Stimulated activated naive CD8-positive, alpha-beta T cell treated with anti-CD3 and anti-CD28 coated beads, Interleukin-15, amount 100 ng/mL, for 72 hours (primary cell): ENCODE data around the gene ARAP1.

Experiments
- ATAC-seq: fragments of 150-1000 bp; cut with Tn5 transposase; 2 replicates; pipeline ENCODE4 v1.10.0; 2021; ENCODE audit warnings: mild to moderate bottlenecking, moderate library complexity
- DNase-seq, 2 donors: peaks; one replicate each; pipeline ENCODE4 v3.0.0; 2021 to 2022
- H3K27ac Mint-ChIP-seq, 2 donors: one replicate each; pipeline ENCODE4 v1.8.0; 2022; ENCODE audit warnings: mild to moderate bottlenecking in 2 of 2, mixed read lengths in 2 of 2, moderate library complexity in 2 of 2
- H3K27me3 Mint-ChIP-seq: one replicate; pipeline ENCODE4 v1.8.0; 2022; ENCODE audit warnings: mixed read lengths
- H3K4me1 Mint-ChIP-seq: one replicate; pipeline ENCODE4 v1.8.0; 2022; ENCODE audit warnings: mild to moderate bottlenecking, mixed read lengths
- H3K4me3 Mint-ChIP-seq, 2 donors: one replicate each; pipeline ENCODE4 v1.8.0; 2022; ENCODE audit warnings: mild to moderate bottlenecking in 2 of 2, mixed read lengths in 2 of 2, moderate library complexity in 1 of 2
- H3K9me3 Mint-ChIP-seq, 2 donors: one replicate each; pipeline ENCODE4 v1.8.0; 2022; ENCODE audit warnings: mixed read lengths in 2 of 2

Gene ARAP1

DNA sequence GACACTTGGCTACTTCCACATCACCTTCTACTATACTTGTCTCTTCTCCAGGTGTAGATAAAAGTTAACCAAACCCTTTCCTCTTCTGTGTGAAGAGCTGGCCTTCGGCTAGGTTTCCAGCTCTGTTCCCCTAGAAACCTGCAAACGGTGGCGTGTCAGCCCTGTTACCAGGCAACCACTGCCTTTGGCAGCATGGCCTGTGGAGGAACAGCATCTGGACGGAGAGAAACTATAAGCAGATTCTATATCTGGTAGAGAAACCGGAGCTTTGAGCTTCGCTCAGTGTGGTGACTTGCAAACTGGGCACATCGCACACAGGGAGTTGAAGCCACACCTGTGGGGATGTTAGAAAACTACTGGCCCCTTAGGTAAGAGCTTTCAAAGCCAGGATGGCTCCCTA is 35.9 kb downstream of the ARAP1 start:
- ATAC-seq, result no peak
- H3K27me3 Mint-ChIP-seq, result no peaks in the 10 kb centered on the region
- H3K4me3 Mint-ChIP-seq, result no peak overlapping the region

DNA sequence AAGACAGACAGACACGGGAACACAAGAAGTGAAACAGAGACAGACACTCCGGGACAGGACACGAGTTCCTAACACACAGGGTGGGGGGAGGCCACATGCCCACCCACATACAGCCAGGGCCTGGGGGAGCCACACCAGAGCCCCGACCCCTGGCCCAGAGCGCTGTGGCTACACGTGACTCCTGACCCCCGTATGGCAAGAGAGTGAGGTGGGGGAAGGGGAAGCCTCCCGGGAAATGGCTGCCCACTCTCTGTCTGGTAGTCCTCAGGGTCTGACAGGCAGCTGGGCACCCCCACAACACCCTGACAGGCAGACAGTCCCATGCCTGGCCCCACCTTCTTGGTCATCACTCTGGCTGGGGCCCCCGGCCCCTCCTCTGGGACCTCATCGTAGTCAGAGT is 39.4 kb downstream of the ARAP1 start:
- peak; percentile 26 for ATAC-seq
- Mint-ChIP-seq H3K9me3 (no peaks in the 10 kb centered on the region), H3K4me1 (peaks cover 39% of the 10 kb centered on the region), H3K4me3 (no peak overlapping the region), H3K27me3 (no peaks in the 10 kb centered on the region), H3K27ac (peak overlapping the region in 1 of 2 donors; percentile 52)
- DNase-seq, result no peak

More for the DNA sequence above, 35.9 kb downstream of the ARAP1 start:
- Mint-ChIP-seq H3K4me1 (peaks cover 72% of the 10 kb centered on the region), H3K9me3 (no peaks in the 10 kb centered on the region), H3K27ac (no peak overlapping the region)
- DNase-seq, result no peak

DNA sequence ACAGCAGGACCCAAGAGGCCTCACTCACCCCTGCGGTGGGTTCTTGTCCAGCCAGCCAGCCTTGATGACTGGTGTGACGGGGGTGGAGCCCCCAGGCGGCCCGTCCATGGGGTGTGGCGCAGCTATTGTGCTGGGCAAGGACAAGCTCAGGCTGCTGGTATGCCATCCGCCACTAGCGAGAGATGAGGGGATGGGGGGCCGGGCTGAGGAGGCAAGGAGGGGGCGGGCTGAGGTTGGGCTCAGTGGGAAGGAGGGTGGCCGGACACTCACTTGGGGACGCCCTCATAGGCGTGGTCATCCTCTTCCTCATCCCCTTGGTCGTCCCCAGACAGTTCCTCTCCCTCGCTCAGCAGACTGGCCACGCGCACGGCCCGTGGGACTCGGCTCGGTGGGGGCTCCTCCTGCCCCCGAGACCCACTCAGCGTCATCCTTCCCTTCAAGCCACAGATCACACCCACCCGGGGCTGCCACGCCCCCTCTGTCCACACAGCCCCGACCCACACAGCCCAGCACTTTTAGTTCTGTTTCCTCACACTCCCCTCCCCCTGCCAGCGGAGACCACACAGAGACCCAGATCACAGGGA is 39.9 kb downstream of the ARAP1 start:
- Mint-ChIP-seq H3K4me1 (peaks cover 34% of the 10 kb centered on the region), H3K27me3 (no peaks in the 10 kb centered on the region), H3K9me3 (no peaks in the 10 kb centered on the region), H3K27ac (no peak overlapping the region), H3K4me3 (no peak overlapping the region)
- DNase-seq, result no peak
- ATAC-seq, result no peak

DNA sequence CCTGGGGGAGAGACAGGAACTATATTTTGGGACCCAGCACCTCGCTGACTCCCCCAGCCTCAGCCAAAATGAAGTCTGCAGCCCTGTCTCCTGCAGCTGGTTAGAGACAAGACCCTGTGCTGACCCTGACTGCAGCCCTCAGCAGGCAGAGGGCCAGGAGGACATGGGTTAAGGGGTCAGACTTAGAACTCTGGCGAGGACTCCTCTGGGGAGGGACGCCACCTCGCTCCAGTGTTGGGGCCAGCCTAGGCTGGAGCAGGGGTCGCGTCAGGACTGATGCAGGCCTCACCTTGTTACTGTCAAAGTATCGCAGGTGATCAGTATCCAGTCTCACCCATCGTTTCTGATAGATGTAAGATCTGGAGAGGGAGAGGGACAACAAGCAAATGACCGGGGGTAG is 41.1 kb downstream of the ARAP1 start:
- Mint-ChIP-seq H3K9me3 (no peaks in the 10 kb centered on the region), H3K4me3 (no peak overlapping the region), H3K27me3 (no peaks in the 10 kb centered on the region), H3K27ac (no peak overlapping the region), H3K4me1 (peaks cover 23% of the 10 kb centered on the region)
- DNase-seq (no peak), ATAC-seq (no peak)

DNA sequence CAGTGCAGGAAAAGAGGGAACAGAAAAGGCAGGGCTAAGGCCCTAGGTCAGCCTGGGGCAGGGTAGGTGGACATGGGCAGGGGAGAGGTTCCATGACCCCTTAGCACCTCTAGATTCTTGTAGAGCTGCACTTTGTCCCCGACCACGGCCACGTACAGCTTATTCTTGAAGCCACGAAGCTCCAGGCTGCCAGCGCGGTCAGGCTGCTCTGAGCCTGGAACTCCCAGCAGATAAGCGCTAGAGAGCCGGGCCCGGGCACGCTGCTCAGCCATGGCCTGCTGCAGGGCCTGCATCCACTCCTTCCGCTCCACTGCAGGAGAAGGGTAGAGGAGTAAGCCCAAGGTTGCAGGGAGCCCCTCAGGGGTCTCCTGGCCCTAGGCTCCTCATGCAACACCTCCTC is 41.9 kb downstream of the ARAP1 start:
- H3K4me1 Mint-ChIP-seq, result peaks cover 18% of the 10 kb centered on the region
- ATAC-seq, result no peak
- H3K9me3 Mint-ChIP-seq, result no peaks in the 10 kb centered on the region

DNA sequence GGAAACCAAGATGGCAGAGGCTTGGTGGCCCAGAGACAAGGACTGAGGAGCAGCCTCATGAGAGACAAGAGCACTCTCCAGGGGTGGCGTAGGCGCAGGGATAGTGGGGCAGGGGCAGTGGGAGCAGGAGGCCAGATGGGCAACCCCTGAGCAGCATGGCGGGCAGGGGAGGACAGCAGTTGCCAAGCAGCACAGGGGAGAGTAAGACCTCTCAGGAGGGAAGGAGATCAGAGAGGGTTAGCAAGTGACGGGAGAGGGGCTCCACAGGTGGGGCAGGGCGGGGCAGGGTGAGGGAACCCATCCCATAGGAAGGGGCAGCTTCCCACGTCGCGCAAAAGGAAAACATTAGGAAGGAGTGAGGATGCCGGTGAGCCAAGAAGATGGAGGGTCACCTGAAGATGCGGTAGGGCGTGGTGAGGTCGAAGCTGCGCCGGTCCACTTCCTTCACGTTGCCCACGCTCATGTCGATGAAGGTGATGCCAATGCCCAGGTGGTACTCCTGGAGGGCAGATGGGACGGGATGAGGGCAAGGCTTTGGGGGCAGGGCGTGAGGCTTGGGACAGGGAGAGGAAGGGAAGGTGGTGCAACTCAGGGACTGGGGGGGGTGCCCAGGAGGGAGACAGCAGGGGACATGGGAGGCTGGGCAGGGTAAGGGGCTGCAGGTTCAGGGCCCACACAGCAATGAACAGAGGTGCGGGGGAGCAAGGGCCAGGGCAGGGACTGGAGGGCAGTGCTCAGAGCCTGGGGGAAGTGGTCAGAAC is 42.5 kb downstream of the ARAP1 start:
- DNase-seq, result no peak
- Mint-ChIP-seq H3K27ac (no peak overlapping the region), H3K9me3 (no peaks in the 10 kb centered on the region), H3K4me1 (peaks cover 12% of the 10 kb centered on the region), H3K27me3 (no peaks in the 10 kb centered on the region), H3K4me3 (no peak overlapping the region)
- no peak for ATAC-seq

More for the DNA sequence above, 41.9 kb downstream of the ARAP1 start:
- no peak for DNase-seq
- Mint-ChIP-seq H3K27me3 (no peaks in the 10 kb centered on the region), H3K4me3 (no peak overlapping the region), H3K27ac (no peak overlapping the region)

DNA sequence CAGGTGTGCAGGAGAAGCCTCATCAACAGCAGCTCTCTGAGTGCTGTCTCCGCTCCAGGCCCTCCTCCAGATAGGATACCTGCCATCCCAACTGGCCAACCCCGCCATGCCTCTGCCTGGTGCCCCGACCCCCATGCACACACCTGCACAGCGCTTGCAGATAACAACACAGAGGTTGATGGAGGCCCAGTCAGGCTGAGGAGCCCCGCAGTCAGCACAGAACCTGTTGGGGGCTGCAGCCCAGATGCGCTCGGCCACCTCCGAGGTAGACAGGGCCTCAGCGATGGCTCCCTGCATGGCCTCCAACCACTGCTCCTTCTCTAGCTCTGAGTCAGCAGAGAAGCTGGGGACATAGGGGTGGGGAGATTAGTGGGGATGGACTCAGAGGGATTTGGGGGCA is 45.2 kb downstream of the ARAP1 start:
- H3K27me3 Mint-ChIP-seq, result no peaks in the 10 kb centered on the region
- no peaks in the 10 kb centered on the region for H3K9me3 Mint-ChIP-seq
- ATAC-seq, result no peak
- peak overlapping the region in 1 of 2 donors; percentile 74 for H3K27ac Mint-ChIP-seq
- H3K4me3 Mint-ChIP-seq, result no peak overlapping the region
- H3K4me1 Mint-ChIP-seq, result no peaks in the 10 kb centered on the region
- no peak for DNase-seq

DNA sequence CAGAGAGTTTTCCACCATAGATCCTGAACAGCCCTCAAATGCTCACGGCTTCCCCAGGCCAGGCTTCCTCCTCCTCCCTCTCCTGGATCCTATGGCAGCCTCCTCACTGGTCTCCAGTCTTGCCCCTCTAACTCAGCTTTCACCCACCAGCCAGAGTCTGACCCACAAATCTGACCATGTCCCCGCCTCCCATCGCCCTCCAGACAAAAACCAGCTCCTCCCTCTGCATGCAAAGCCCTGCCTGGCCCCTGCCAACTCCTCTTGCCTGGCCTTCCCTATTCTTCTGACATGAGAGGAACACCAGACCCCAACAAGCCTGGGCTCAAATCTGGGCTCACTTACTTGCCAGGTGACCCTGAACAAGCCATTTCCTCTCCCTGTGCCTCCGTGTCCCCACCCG is 45.6 kb downstream of the ARAP1 start:
- H3K27ac Mint-ChIP-seq, result peak overlapping the region in 1 of 2 donors; percentile 23
- H3K4me1 Mint-ChIP-seq, result no peaks in the 10 kb centered on the region
- DNase-seq, result no peak
- no peak overlapping the region for H3K4me3 Mint-ChIP-seq
- no peak for ATAC-seq
- no peaks in the 10 kb centered on the region for H3K27me3 Mint-ChIP-seq
- H3K9me3 Mint-ChIP-seq, result no peaks in the 10 kb centered on the region

DNA sequence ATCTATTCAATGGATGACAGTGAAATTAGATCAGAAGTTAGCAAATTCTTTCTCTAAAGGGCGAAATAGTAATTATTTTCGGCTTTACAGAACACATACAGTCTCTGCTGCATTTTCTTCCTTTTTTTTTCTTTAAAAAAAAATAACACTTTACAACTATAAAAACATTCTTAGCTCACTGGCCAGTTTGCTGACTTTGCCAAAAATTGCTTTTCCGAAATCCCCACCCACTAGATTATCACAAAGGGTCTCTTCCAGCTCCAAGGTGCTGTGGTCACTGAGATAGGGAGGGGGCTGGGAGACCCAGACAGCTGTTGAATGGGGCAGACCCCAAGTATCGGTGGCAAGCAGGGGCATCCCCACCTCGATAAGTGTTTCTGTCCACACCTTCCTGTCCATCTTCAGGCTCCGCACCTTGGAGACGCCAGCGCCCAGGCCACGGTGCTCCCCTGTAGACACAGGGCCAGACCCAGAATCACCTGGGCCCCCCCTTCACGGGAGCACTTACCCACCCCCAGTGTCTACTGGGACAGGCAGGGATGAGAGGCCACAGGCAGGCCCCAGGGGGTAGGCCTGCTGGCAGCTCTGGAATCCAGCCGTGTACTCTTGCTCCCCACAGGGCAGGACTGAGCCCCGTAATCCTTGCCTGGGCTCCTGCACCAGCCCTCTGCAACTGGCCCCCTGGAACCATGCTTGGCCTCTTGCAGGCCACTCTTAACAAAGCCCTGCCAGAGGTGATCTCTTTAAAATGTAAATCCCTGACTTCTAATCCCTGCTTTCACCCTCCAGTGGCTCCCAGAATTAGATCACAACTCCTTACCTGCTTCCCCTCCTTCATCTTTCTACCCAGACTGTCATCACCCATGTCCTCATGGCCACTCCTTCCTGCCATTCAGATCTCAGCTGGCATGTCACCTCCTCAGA is 46.5 kb downstream of the ARAP1 start:
- Mint-ChIP-seq H3K27ac (peak overlapping the region in 1 of 2 donors; percentile 23), H3K9me3 (no peaks in the 10 kb centered on the region), H3K27me3 (no peaks in the 10 kb centered on the region), H3K4me3 (no peak overlapping the region), H3K4me1 (no peaks in the 10 kb centered on the region)
- no peak for DNase-seq
- ATAC-seq, result no peak

DNA sequence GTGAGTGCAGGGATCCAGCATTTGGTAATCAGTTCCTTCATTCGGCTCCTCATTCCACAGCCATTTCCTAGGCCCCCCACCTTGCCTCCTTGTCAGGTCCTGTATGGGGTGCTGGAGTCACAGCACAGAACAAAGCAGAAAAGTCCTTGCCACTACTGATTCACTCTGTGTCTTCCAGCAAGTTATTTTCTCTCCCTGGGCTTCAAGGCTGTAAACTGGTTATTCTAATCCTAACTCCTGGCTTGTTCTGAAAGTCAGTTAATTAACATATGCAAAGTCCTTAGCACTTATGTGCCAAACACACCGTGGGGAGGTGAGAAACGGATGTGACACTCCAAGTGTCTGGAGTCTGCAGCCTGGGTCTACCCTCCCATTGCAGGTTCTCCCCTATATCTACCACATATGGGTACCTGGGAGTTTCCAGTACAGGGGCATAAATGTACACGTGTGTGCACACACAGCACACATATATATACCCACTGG is 47.4 kb downstream of the ARAP1 start:
- no peaks in the 10 kb centered on the region for H3K4me1 Mint-ChIP-seq
- H3K27ac Mint-ChIP-seq, result peak overlapping the region; percentile 59 to 65
- H3K4me3 Mint-ChIP-seq, result no peak overlapping the region
- ATAC-seq, result no peak
- DNase-seq, result no peak
- no peaks in the 10 kb centered on the region for H3K9me3 Mint-ChIP-seq
- H3K27me3 Mint-ChIP-seq, result no peaks in the 10 kb centered on the region

DNA sequence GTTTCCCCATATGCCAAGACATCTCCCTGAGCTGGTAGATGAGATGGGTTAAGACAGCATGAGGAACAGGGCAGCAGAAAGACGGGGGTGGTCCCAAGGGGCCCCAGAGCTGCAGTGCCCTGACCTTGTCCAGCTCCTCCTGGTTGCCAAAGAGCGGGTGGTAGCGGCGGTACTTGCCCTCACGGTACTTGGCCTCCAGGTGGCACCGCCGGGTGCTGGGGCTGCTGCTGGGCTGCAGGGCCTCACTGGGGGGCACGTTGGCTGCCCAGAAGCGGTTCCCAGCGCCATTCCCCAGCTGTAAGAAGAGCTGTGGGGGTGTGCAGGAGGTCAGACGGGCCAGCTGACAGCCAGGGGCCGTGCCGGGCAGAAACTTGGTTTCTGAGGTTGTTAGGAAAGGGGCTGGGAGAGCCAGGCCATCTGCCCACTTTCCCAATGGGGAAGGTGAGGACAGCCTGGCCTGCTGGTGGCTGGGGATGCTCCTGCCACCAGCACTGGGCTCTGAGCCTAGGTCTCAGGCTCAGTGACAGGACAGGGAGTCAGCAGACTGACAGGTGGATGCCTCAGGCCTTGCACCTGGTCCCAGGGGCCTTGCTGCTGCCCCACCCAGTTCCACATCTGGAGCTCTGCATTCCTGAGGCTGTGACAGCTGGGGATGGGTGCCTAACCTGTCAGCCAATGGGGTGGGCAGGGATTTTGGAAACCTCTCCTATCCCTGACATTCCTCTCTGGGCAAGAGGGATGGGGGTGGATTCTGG is 48.0 kb downstream of the ARAP1 start:
- Mint-ChIP-seq H3K4me1 (no peaks in the 10 kb centered on the region), H3K4me3 (no peak overlapping the region), H3K9me3 (no peaks in the 10 kb centered on the region), H3K27ac (no peak overlapping the region), H3K27me3 (no peaks in the 10 kb centered on the region)
- no peak for ATAC-seq
- no peak for DNase-seq

DNA sequence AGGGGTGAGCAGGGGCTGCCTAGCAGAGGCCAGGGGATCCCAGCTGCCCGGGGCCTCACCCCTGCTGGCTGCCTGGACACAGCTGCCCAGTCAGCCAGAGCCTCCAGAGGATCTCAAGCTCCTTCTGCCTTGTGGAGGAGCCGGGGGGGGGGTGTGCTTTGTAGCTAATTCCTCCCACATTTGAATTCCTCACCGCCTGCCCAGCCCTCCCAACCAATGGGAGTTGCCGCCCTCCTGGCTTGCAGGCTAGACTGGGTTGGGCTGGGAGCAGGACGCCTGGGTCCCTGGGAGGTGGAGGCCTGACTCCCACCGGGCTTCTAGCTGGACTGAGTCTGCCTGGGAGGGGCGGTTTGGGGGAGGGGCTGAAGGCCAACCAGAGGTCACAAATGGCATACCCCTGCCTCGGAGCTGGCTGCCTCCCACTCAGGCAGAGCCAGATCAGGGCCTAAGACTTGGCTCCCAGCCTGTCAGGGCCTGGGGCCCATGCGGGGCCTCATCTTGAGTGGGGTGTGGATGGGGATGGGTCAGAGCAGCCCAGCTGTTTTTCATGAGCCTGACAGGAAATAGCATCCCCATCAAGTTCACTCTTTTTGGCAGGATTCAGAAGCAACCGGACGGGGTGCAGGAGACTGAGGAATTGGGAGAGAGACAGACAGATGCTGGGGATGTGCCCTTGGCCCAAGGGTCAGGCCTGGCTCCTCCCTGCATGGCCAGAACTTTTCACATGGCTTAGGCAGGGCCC is 48.8 kb downstream of the ARAP1 start:
- no peak for ATAC-seq
- no peaks in the 10 kb centered on the region for H3K9me3 Mint-ChIP-seq
- no peak for DNase-seq
- no peaks in the 10 kb centered on the region for H3K27me3 Mint-ChIP-seq
- H3K4me3 Mint-ChIP-seq, result no peak overlapping the region
- no peak overlapping the region for H3K27ac Mint-ChIP-seq
- H3K4me1 Mint-ChIP-seq, result no peaks in the 10 kb centered on the region

DNA sequence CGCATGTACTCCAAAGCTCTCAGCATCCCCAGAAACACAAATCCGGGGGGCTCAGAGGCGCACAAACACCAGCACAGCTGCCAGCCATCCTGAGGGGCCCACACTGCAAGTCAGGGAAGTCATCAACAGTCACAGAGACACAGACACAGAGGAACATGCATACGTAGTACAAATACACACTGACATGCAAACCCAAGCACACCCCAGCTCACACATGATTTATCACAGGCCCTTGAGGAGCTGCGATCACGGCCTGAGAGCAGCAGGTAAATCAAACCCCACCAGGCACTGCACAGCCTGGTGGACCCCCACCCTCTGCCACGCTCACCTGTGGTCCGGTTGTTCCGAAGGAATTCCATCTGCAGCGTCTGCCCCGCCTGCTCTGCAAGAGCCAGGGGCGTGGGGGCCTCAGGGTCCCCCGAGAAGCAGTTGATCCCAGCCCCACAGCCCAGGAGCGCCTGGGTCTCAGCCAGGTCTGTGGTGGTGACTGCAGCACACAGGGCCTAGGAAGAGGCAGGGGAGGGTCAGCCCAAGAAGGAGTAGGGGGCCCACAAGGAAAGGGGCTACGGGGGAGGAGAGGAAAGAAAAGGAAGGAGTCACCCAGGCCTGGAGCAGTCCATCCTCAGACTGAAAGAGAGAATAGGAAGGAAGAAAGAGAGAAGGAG is 49.5 kb downstream of the ARAP1 start:
- ATAC-seq (no peak), DNase-seq (no peak)
- Mint-ChIP-seq H3K27ac (no peak overlapping the region), H3K9me3 (no peaks in the 10 kb centered on the region), H3K27me3 (no peaks in the 10 kb centered on the region), H3K4me3 (no peak overlapping the region), H3K4me1 (no peaks in the 10 kb centered on the region)

DNA sequence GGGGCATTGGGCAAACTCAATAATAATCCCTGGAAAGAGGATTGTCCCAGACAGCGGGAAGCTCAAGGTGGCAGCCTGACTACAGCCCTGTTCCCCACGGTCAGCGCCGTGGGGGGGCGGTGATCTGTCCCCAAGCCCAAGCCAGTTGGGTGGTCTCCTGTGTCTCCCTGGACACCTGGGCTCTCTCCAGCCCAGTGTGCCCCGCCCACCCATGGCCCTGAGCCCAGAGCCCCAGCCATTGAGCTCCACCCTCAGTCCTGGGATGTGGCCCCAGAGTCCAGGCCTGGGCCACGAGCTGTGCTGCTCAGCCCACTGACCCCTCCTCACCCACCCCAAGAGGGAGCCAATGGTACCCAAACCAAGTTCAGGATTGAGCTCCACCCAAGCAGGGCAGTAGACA is 50.1 kb downstream of the ARAP1 start:
- H3K4me3 Mint-ChIP-seq, result no peak overlapping the region

More for the DNA sequence above, 50.1 kb downstream of the ARAP1 start:
- DNase-seq, result no peak
- H3K9me3 Mint-ChIP-seq, result no peaks in the 10 kb centered on the region
- no peaks in the 10 kb centered on the region for H3K27me3 Mint-ChIP-seq
- H3K4me1 Mint-ChIP-seq, result no peaks in the 10 kb centered on the region
- no peak for ATAC-seq
- no peak overlapping the region for H3K27ac Mint-ChIP-seq
